GM12872 (cell line): ENCODE data around the gene SIGLECL1.
A peak's percentile ranks its signal among the peaks of the same experiment; 100 is the strongest.

Experiments used
- TF ChIP-seq, protein P1 (sequence below): IDR thresholded peaks from 3 replicates; pipeline ENCODE4 v1.5.1; 2011; ENCODE audit warnings: low read depth, mild to moderate bottlenecking, low read length, moderate library complexity; ENCODE audit not compliant: insufficient read depth

Gene SIGLECL1

DNA sequence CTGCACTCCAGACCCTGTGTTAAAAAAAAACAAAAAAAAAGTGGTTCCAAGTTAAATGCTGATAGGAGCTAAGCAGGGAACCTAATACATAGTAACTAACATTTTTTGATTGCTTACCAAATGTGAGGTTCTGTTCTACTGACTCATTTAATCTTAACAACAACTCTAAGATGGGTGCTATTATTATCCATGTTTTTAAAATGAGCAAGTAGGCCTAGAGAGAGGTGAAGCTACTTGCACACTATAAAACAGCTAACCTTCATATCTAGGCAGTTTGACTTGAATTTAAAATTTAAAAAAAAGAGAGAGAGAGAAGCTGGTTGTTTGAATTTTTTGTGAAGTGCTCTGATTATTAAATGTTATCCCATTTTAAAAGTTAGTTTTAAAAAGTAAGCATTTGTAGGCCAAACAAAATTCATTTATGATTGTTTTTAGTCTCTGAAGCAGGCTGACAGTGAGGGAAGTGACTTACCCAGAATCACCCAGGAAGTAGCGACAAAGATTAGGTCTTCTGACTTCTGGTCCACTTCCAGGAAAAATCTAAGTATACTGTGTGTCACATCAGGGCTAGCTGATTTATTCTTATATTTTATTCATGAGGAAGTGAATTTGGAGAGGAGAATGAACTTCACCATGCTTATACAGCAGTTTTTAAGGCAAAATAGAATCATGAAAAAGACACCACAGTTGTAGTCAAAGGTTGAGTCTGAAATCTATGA lies 2.4 kb downstream of the SIGLECL1 start:
- TF ChIP-seq, protein P1, sequence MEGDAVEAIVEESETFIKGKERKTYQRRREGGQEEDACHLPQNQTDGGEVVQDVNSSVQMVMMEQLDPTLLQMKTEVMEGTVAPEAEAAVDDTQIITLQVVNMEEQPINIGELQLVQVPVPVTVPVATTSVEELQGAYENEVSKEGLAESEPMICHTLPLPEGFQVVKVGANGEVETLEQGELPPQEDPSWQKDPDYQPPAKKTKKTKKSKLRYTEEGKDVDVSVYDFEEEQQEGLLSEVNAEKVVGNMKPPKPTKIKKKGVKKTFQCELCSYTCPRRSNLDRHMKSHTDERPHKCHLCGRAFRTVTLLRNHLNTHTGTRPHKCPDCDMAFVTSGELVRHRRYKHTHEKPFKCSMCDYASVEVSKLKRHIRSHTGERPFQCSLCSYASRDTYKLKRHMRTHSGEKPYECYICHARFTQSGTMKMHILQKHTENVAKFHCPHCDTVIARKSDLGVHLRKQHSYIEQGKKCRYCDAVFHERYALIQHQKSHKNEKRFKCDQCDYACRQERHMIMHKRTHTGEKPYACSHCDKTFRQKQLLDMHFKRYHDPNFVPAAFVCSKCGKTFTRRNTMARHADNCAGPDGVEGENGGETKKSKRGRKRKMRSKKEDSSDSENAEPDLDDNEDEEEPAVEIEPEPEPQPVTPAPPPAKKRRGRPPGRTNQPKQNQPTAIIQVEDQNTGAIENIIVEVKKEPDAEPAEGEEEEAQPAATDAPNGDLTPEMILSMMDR: no peak

DNA sequence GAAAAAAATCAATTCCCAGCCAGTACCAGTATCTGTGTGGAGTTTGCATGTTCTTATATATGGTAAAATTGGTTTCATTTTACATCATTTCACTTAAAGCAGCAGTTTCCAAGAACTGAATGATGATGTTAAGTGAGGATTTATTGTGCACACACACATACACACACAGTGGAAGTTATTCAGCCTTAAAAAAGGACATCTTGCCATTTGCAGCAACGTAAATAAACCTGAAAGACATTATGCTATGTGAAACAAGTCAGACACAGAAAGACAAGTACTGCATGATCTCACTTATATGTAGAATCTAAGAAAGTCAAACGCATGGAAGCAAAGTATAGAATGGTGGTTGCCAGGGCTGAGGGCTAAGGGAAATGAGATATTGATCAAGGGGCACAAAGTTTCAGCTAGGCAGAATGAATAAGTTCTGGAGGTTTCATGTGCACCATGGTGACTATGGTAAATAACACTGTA lies 5.3 kb downstream of the SIGLECL1 start:
- TF ChIP-seq, protein P1: no peak

DNA sequence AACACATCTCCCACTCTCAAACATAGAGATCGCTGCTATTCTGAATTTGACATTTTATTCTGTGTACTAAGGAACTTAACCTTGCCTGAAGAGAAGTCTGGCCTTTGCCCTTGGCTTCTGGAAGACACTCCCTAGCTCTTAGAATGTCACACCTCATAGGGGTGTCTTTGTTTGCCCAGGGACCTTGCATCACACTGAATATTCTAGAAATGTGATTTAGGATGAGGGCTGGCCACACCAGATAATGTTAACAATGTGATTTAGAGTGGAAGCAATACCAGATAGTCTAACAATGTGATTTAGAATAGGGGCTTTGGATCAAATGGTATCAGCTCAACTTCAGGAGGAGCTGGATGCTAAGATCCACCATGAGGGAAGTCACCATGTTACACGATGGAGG lies 6.6 kb downstream of the SIGLECL1 start:
- TF ChIP-seq, protein P1: no peak

DNA sequence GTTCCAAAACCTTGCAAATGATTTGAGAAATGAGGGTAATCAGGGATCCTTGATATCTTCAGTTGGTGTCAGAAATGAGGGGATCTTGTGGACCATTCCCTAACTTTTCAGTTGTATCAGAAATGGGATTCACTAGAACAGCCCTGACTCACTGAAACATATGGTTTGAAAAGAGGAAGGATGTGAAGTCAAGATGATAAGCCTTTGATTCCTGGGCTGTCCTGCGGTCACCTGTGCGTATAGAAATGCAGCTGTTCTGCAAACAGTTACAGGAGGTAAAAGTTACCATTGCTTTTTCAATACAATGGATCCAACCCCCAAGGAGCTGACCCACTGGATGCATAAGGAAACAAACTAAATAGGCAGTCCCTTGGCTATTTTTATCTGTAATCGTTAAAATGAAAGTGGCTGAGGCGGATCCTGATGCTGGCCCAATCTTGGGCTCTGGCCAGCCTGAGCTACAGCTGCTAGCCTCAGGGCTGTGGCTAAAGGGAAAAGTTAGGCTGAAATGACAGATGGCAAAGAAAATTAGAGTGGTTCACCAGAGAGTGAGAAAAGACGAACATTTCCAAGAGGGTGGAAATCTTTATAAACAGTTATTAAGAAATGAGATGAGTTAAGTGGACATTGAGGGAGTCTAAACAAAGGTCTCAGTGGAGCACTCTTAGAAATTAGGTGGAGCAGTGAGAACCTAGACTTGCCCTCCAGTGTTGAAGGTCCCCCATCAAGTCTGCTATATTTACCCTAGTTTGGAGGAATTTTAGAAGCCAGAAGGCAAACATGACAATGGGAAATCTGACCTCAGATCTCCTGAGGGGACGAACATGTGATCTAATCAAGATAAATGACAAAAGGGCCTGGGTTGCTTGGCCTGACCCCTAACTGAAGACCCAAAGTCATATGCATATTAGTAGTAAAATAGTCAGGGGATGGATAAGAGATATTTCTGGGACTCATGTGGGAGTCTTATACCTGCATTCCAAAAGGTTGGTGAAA lies 7.6 kb downstream of the SIGLECL1 start:
- TF ChIP-seq, protein P1: no peak

DNA sequence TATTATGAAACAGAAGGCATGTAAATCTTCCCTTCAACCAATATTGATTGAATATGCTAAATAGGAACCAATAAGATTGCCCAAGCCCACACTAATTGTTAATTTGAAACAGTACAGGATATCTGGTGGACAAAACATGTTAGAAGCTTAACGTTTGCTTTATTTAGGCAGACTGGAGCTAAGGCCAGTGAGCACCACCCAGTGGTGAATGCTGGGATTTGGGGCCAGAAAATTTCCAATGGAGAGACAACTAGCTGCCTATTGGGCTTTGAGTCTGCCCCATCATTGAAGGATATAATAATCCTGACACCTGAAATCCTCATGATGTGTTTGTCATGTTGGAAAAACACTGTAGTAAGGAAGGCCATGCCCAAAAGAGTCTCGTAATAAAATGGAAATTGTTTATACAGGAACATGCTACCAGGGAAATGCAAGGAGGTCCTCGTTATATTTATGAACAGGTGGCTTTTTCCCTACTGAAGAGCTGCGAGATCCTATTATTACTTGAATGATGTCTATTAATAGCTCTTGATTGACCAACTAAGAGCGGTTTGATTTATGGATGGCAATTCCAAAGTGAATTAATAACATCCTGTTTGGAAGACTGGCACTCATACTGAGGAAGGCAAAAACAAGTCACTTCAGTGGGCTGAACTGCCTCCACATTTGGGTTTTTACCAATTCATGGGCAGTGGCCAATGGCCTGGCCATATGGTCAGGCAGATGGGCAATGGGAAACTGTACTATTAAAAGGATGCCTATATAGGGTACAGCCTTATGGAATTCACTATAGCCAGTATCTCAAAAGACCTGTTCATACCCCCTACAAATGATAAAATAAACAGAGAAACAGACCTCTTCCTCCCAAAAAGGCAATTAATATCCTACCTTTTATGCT lies 8.7 kb downstream of the SIGLECL1 start:
- TF ChIP-seq, protein P1: peak; percentile 82

DNA sequence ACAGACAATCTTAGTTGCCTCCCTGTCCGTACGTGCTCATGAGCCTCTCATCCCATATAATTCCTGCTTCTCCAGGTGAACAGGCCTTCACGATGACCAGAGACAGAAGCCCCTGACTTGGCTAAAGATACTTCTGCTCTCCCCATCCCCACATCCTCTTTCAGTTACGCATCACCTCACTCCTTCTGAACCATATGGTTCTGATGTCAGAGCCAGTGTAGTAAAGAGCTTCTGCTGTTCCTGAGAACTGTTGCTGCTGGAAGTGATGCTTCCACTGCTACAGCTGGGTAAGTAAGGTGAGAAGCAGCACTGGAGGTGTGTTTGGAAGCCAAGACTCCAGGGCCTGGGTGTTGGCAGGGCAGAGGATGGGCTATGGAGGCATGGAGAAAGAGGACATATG lies 12.9 kb downstream of the SIGLECL1 start:
- TF ChIP-seq, protein P1: no peak
